Upper lobe of right lung (tissue), 1 donor: ENCODE measurements around the gene GABRG1. TPM values are rescaled to one million over a fixed set of nuclear protein-coding genes. Genes with fewer than 3 reads are reported as not detected.

Source experiments
- ATAC-seq: fragments of 200-7000 bp; cut with Tn5 transposase; one replicate; pipeline ENCODE4 v1.9.1; 2020; ENCODE audit warnings: mild to moderate bottlenecking, moderate library complexity
- DNase-seq: peaks from one replicate; pipeline ENCODE4 v3.0.0-alpha.2; 2020
- H3K27ac ChIP-seq: fragments of 200-600 bp; one replicate; pipeline ENCODE4 v1.8.0; 2022
- H3K27me3 ChIP-seq: fragments of 200-600 bp; one replicate; pipeline ENCODE4 v1.8.0; 2022; ENCODE audit warnings: mild to moderate bottlenecking
- H3K36me3 ChIP-seq: fragments of 200-600 bp; one replicate; pipeline ENCODE4 v1.8.0; 2022
- H3K4me1 ChIP-seq: fragments of 200-600 bp; one replicate; pipeline ENCODE4 v1.8.0; 2022
- H3K4me3 ChIP-seq: fragments of 200-600 bp; one replicate; pipeline ENCODE4 v1.8.0; 2022; ENCODE audit warnings: mild to moderate bottlenecking
- H3K9me3 ChIP-seq: fragments of 200-600 bp; one replicate; pipeline ENCODE4 v1.8.0; 2022
- intact Hi-C: fragments of 100-400 bp; cut with DNase I; formaldehyde crosslinking; loops from one replicate; pipeline ENCODE4 v1.11.0; 2022
- long read RNA-seq: library from polyadenylated mRNA; unstranded; transcript quantifications from one replicate; pipeline ENCODE4 v2.0.0, GENCODE V29; 2021
- total RNA-seq: library from RNA; stranded (reverse); fragmentation: NEBNext Ultra II Directional; extraction: Animal tissue kit (Norgen Biotek cat#: 25700); gene quantifications from one replicate; pipeline ENCODE4 v1.2.1, GENCODE V29; 2021
- TF ChIP-seq, protein P1 (sequence below): fragments of 200-600 bp; IDR thresholded peaks from one replicate; pipeline ENCODE4 v1.8.0; 2022; ENCODE audit warnings: antibody characterized with exemption
- donor health status: DM: no; HTN: yes; CAD: no; lungs with severe emphysema.

The GABRG1 gene
- total RNA-seq = not detected
- long read RNA-seq = 0 reads

GRCh38 chr4:46123913-46124755, at the start of gene GABRG1:
Gene GABRG1, minus strand, starts transcription at chr4:46124054. Its CDS starts 141 bp downstream, at chr4:46123913.
- no peaks in the 10 kb centered on the region for H3K4me1 ChIP-seq
- TF ChIP-seq, protein P1, sequence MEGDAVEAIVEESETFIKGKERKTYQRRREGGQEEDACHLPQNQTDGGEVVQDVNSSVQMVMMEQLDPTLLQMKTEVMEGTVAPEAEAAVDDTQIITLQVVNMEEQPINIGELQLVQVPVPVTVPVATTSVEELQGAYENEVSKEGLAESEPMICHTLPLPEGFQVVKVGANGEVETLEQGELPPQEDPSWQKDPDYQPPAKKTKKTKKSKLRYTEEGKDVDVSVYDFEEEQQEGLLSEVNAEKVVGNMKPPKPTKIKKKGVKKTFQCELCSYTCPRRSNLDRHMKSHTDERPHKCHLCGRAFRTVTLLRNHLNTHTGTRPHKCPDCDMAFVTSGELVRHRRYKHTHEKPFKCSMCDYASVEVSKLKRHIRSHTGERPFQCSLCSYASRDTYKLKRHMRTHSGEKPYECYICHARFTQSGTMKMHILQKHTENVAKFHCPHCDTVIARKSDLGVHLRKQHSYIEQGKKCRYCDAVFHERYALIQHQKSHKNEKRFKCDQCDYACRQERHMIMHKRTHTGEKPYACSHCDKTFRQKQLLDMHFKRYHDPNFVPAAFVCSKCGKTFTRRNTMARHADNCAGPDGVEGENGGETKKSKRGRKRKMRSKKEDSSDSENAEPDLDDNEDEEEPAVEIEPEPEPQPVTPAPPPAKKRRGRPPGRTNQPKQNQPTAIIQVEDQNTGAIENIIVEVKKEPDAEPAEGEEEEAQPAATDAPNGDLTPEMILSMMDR = no peak
- ATAC-seq (no peak), DNase-seq (peak; percentile 33)
- H3K4me3 ChIP-seq = no peak within 1 kb of the TSS
- no peak within 1 kb of the TSS for H3K27ac ChIP-seq
- no peaks in the 10 kb centered on the region for H3K36me3 ChIP-seq
- intact Hi-C loops = no loop called here
- no peaks in the 10 kb centered on the region for H3K9me3 ChIP-seq
- no peaks in the 10 kb centered on the region for H3K27me3 ChIP-seq

- TF ChIP-seq, protein P1 = no peak
- H3K36me3 ChIP-seq = no peaks in the 10 kb centered on the region
- DNase-seq = no peak
- no peak overlapping the region for H3K4me3 ChIP-seq
- no peak for ATAC-seq
- H3K27me3 ChIP-seq = no peaks in the 10 kb centered on the region
- H3K4me1 ChIP-seq = no peaks in the 10 kb centered on the region
- H3K9me3 ChIP-seq = no peaks in the 10 kb centered on the region
- intact Hi-C loops = no loop called here
- no peak overlapping the region for H3K27ac ChIP-seq
Observed at GRCh38 chr4:46146993-46147392, 23.1 kb upstream of the GABRG1 start.

DNA sequence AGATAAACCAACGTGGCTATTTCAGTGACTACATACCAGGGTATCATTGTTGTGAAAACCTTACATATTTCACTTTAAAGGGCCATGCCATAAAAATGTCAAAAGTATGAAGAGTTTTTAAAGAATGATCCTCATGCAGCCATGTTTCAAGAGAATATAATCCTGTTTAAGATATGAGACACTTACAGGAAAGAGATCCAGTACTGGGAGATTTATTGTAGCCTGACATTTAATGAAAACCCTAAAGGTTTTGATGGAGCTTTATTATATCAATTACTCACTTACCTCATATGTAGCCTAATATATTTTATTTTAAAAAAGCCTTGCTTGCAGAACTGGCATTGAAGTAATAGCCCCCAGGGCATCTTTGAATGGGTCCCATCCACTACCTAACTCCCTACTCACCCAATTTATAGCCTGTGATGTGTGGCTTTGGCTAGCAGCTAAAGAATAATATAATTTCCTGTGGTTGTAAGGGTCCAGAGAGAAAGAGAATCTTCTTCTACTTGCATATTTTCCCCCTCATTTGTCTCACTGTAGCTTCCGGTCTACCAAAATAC, 7.7 kb upstream of the GABRG1 start:
- TF ChIP-seq, protein P1 = no peak
- ATAC-seq (no peak), DNase-seq (no peak)
- H3K4me3 ChIP-seq = no peak overlapping the region
- H3K9me3 ChIP-seq = no peaks in the 10 kb centered on the region
- H3K27me3 ChIP-seq = no peaks in the 10 kb centered on the region
- intact Hi-C loops = no loop called here
- H3K4me1 ChIP-seq = no peaks in the 10 kb centered on the region
- H3K36me3 ChIP-seq = no peaks in the 10 kb centered on the region
- H3K27ac ChIP-seq = no peak overlapping the region

DNA sequence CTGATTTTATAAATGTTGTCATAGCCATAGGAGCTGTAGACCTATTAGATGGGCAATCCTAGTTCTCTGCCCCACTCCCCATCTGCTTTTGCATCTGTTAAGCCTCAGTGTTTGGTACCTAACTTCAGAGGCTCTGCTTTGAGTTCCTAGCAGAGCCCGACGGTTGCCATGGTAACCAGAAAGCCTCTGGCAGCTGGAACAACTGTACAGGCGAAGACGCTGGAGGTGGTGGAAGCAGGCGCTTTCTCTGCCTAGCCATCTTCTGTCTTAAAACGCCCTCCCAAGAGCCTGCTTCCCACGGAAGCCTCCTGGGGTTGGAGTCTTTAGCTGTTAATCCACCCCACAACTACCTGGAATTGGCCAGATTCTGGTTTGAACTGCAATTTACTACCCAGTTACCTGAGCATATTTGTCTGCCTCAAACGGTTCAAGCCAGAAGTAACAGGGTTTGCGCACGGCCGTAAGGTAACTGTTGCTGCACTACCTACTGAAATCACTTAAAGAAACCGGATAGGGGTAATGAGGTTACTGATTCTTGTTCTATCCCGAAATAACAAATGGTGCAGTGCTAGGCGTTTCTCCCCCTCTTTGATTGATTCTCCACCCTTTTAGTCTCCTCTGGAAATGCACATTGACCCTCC, 1.0 kb upstream of the GABRG1 start:
- ATAC-seq = no peak
- Histone ChIP-seq H3K27me3 (no peaks in the 10 kb centered on the region), H3K9me3 (no peaks in the 10 kb centered on the region), H3K36me3 (no peaks in the 10 kb centered on the region), H3K27ac (no peak overlapping the region), H3K4me3 (no peak overlapping the region), H3K4me1 (no peaks in the 10 kb centered on the region)
- peak; percentile 22 for DNase-seq
- TF ChIP-seq, protein P1 = no peak
- intact Hi-C loops = no loop called here

DNA sequence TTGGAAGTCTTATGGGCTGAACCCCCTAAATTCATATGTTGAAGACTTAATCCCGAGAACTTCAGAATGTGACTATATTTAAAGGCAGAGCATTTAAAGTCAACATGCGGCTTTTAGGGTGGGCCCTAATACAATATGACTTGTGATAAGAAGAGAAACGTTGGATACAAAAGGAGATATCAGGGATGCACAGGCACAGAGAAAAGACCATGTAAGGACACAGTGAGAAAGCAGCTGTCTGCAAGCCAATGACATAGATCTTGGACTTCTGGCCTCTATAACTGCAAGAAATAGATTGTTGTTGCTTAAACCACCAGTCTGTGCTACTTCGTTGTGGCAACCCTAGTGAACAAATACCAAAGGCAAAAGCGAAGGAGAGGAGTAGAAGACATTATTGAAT, 42.2 kb downstream of the GABRG1 start:
- TF ChIP-seq, protein P1 = no peak
- no peak for ATAC-seq
- H3K4me3 ChIP-seq = no peak overlapping the region
- no peaks in the 10 kb centered on the region for H3K36me3 ChIP-seq
- no peak overlapping the region for H3K27ac ChIP-seq
- H3K27me3 ChIP-seq = no peaks in the 10 kb centered on the region
- H3K4me1 ChIP-seq = no peaks in the 10 kb centered on the region
- no peak for DNase-seq
- intact Hi-C loops = no loop called here
- H3K9me3 ChIP-seq = no peaks in the 10 kb centered on the region
